ENCODE results near the gene CYGB.

GRCh38 chr17:76541739-76542454 is 4.4 kb upstream of the CYGB start:
- no peak for TF ChIP-seq EGR1 (IDR thresholded peaks at IDR 0.05)
- TF ChIP-seq NFIC (IDR thresholded peaks at IDR 0.05): no peak
- TF ChIP-seq TCF12 (IDR thresholded peaks at IDR 0.05; ENCODE audit: low read depth): no peak
- TF ChIP-seq EP300 (IDR thresholded peaks at IDR 0.05; ENCODE audit: borderline replicate concordance): no peak
- TF ChIP-seq, protein P1, sequence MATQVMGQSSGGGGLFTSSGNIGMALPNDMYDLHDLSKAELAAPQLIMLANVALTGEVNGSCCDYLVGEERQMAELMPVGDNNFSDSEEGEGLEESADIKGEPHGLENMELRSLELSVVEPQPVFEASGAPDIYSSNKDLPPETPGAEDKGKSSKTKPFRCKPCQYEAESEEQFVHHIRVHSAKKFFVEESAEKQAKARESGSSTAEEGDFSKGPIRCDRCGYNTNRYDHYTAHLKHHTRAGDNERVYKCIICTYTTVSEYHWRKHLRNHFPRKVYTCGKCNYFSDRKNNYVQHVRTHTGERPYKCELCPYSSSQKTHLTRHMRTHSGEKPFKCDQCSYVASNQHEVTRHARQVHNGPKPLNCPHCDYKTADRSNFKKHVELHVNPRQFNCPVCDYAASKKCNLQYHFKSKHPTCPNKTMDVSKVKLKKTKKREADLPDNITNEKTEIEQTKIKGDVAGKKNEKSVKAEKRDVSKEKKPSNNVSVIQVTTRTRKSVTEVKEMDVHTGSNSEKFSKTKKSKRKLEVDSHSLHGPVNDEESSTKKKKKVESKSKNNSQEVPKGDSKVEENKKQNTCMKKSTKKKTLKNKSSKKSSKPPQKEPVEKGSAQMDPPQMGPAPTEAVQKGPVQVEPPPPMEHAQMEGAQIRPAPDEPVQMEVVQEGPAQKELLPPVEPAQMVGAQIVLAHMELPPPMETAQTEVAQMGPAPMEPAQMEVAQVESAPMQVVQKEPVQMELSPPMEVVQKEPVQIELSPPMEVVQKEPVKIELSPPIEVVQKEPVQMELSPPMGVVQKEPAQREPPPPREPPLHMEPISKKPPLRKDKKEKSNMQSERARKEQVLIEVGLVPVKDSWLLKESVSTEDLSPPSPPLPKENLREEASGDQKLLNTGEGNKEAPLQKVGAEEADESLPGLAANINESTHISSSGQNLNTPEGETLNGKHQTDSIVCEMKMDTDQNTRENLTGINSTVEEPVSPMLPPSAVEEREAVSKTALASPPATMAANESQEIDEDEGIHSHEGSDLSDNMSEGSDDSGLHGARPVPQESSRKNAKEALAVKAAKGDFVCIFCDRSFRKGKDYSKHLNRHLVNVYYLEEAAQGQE (IDR thresholded peaks at IDR 0.05; ENCODE audit: low read depth): no peak
- TF ChIP-seq MAX (IDR thresholded peaks at IDR 0.05): no peak
- no peak for TF ChIP-seq ZBTB7A (IDR thresholded peaks at IDR 0.05; ENCODE audit: low read depth)
- no peak for TF ChIP-seq YY1 (IDR thresholded peaks at IDR 0.05; ENCODE audit: low read depth)
- TF ChIP-seq TAF1 (IDR thresholded peaks at IDR 0.05; ENCODE audit: low read depth): no peak
